Measurements from ENCODE around the gene HEXIM2. TPM values are rescaled to one million over a fixed set of nuclear protein-coding genes. Genes with fewer than 3 reads are reported as not detected.

The HEXIM2 gene
- total RNA-seq, 1 experiment from 2014 or later: 5.1 TPM

GRCh38 chr17:45125509-45125908 is 36.2 kb upstream of the HEXIM2 start:
- POLR2A ChIA-PET: interaction anchor here (0.6 kb wide), 3 partner anchors 46 to 216 kb away, joined by 3 to 4 read pairs (median 4); no protein-coding TSS in a partner anchor
- H3K9me3 Mint-ChIP-seq (ENCODE audit: unreplicated experiment): no peaks in the 10 kb centered on the region
- no peak overlapping the region for H3K4me3 Mint-ChIP-seq (ENCODE audit: unreplicated experiment)
- H3K27ac Mint-ChIP-seq (ENCODE audit: low read depth, unreplicated experiment): peak overlapping the region; percentile 91
- peaks cover 16% of the 10 kb centered on the region for H3K36me3 Mint-ChIP-seq (ENCODE audit: insufficient read depth, unreplicated experiment)
- DNase-seq (ENCODE audit: unreplicated experiment): no peak
- no TSS peak for BruUV-seq (replicated peaks)
- CTCF ChIA-PET: interaction anchor here (0.6 to 4.1 kb wide), 4 partner anchors 10 to 72 kb away, joined by 3 to 26 read pairs (median 4); partner anchors contain the start of gene ACBD4
- peaks cover 50% of the 10 kb centered on the region for H3K4me1 Mint-ChIP-seq (ENCODE audit: insufficient read depth, unreplicated experiment)
- TF ChIP-seq CTCF (IDR thresholded peaks at IDR 0.05; ENCODE audit: unreplicated experiment): no peak
- H3K27me3 Mint-ChIP-seq (ENCODE audit: insufficient read depth, unreplicated experiment): no peaks in the 10 kb centered on the region
- intact Hi-C loops (cut with micrococcal nuclease): loop anchor here (2.0 kb wide), 1 partner anchor 23 kb away; no protein-coding TSS in a partner anchor

GRCh38 chr17:45127207-45127547 is 34.5 kb upstream of the HEXIM2 start:
- no peaks in the 10 kb centered on the region for H3K27me3 Mint-ChIP-seq (ENCODE audit: insufficient read depth, unreplicated experiment)
- H3K9me3 Mint-ChIP-seq (ENCODE audit: unreplicated experiment): no peaks in the 10 kb centered on the region
- ChIA-PET POLR2A (interaction anchor here (0.7 to 3.5 kb wide), 12 partner anchors 9 to 301 kb away, joined by 3 to 14 read pairs (median 7); partner anchors contain the start of genes HEXIM1, HEXIM2 and NMT1), CTCF (interaction anchor here (0.7 to 4.1 kb wide), 11 partner anchors 8 to 166 kb away, joined by 3 to 26 read pairs (median 4); partner anchors contain the start of gene ACBD4)
- TF ChIP-seq CTCF (IDR thresholded peaks at IDR 0.05; ENCODE audit: unreplicated experiment): no peak
- intact Hi-C loops (cut with micrococcal nuclease): no loop called here
- peaks cover 17% of the 10 kb centered on the region for H3K36me3 Mint-ChIP-seq (ENCODE audit: insufficient read depth, unreplicated experiment)
- DNase-seq (ENCODE audit: unreplicated experiment): no peak
- H3K4me1 Mint-ChIP-seq (ENCODE audit: insufficient read depth, unreplicated experiment): peaks cover 55% of the 10 kb centered on the region
- H3K4me3 Mint-ChIP-seq (ENCODE audit: unreplicated experiment): peak overlapping the region; percentile 63
- BruUV-seq (replicated peaks): no TSS peak
- H3K27ac Mint-ChIP-seq (ENCODE audit: low read depth, unreplicated experiment): peak overlapping the region; percentile 47

GRCh38 chr17:45127548-45128300 is 34.0 kb upstream of the HEXIM2 start:
- intact Hi-C loops (cut with micrococcal nuclease): no loop called here
- peak; percentile 40 for DNase-seq (ENCODE audit: unreplicated experiment)
- H3K27me3 Mint-ChIP-seq (ENCODE audit: insufficient read depth, unreplicated experiment): no peaks in the 10 kb centered on the region
- no peaks in the 10 kb centered on the region for H3K9me3 Mint-ChIP-seq (ENCODE audit: unreplicated experiment)
- H3K4me3 Mint-ChIP-seq (ENCODE audit: unreplicated experiment): peak overlapping the region; percentile 63
- no TSS peak for BruUV-seq (replicated peaks)
- peaks cover 17% of the 10 kb centered on the region for H3K36me3 Mint-ChIP-seq (ENCODE audit: insufficient read depth, unreplicated experiment)
- ChIA-PET POLR2A (interaction anchor here (0.7 to 3.5 kb wide), 13 partner anchors 10 to 300 kb away, joined by 3 to 14 read pairs (median 7); partner anchors contain the start of genes HEXIM1, HEXIM2 and NMT1), CTCF (interaction anchor here (0.6 to 1.8 kb wide), 11 partner anchors 15 to 166 kb away, joined by 3 to 14 read pairs (median 4); no protein-coding TSS in a partner anchor)
- peak overlapping the region; percentile 47 for H3K27ac Mint-ChIP-seq (ENCODE audit: low read depth, unreplicated experiment)
- H3K4me1 Mint-ChIP-seq (ENCODE audit: insufficient read depth, unreplicated experiment): peaks cover 51% of the 10 kb centered on the region
- no peak for TF ChIP-seq CTCF (IDR thresholded peaks at IDR 0.05; ENCODE audit: unreplicated experiment)

GRCh38 chr17:45128331-45128730 is 33.3 kb upstream of the HEXIM2 start:
- Mint-ChIP-seq H3K4me3 (ENCODE audit: unreplicated experiment) (peak overlapping the region; percentile 63), H3K9me3 (ENCODE audit: unreplicated experiment) (no peaks in the 10 kb centered on the region), H3K36me3 (ENCODE audit: insufficient read depth, unreplicated experiment) (peaks cover 12% of the 10 kb centered on the region), H3K27me3 (ENCODE audit: insufficient read depth, unreplicated experiment) (no peaks in the 10 kb centered on the region), H3K27ac (ENCODE audit: low read depth, unreplicated experiment) (peak overlapping the region; percentile 47), H3K4me1 (ENCODE audit: insufficient read depth, unreplicated experiment) (peaks cover 45% of the 10 kb centered on the region)
- CTCF ChIA-PET: interaction anchor here (0.6 to 1.8 kb wide), 4 partner anchors 29 to 165 kb away, joined by 4 to 12 read pairs (median 5); no protein-coding TSS in a partner anchor
- POLR2A ChIA-PET: interaction anchor here (1.0 to 3.5 kb wide), 9 partner anchors 10 to 81 kb away, joined by 4 to 14 read pairs (median 10); partner anchors contain the start of genes HEXIM1, HEXIM2 and NMT1
- no TSS peak for BruUV-seq (replicated peaks)
- intact Hi-C loops (cut with micrococcal nuclease): no loop called here
- no peak for DNase-seq (ENCODE audit: unreplicated experiment)
- no peak for TF ChIP-seq CTCF (IDR thresholded peaks at IDR 0.05; ENCODE audit: unreplicated experiment)

All from MCF 10A (cell line).